IMR-90 (cell line): ENCODE measurements around the gene KCMF1. TPM values are rescaled to one million over a fixed set of nuclear protein-coding genes. Genes with fewer than 3 reads are reported as not detected.
A peak's percentile ranks its signal among the peaks of the same experiment; 100 is the strongest.

Source experiments
- ATAC-seq: fragments of 200-7000 bp; cut with Tn5 transposase; 2 replicates; pipeline ENCODE4 v1.9.1; 2020; ENCODE audit warnings: low read depth, mild to moderate bottlenecking, moderate library complexity
- BruUV-seq: library from RNA; stranded (reverse); fragments of 400-500 nt; replicated peaks from 2 replicates; lab custom pipeline; 2021; lab: Mats Ljungman, UMichigan
- CTCF ChIA-PET: fragments of 300-600 bp; formaldehyde crosslinking; extraction: SDS; loops from one replicate; lab custom pipeline; 2021; ENCODE audit warnings: antibody characterized with exemption; lab: Yijun Ruan, JAX
- POLR2A ChIA-PET: fragments of 300-600 bp; sonication (Branson Sonifier 250); formaldehyde crosslinking; loops from one replicate; lab custom pipeline; 2022; ENCODE audit warnings: antibody characterized with exemption; ENCODE audit not compliant: unreplicated experiment; lab: Charles Lee
- DNase-seq: peaks from one replicate; pipeline ENCODE4 v3.0.0; 2013
- H2AFZ ChIP-seq: replicated peaks from 2 replicates; pipeline ENCODE3; 2013; ENCODE audit warnings: low read length, mild to moderate bottlenecking; ENCODE audit not compliant: poor library complexity
- H2AK5ac ChIP-seq: 2 replicates; pipeline ENCODE4 v1.6.1; 2013; ENCODE audit warnings: low read depth, low read length, inconsistent platforms
- H2AK9ac ChIP-seq: replicated peaks from 2 replicates; pipeline ENCODE3; 2013; ENCODE audit warnings: mild to moderate bottlenecking, low read depth, low read length, moderate library complexity; ENCODE audit not compliant: poor library complexity
- H2BK120ac ChIP-seq: 2 replicates; pipeline ENCODE4 v1.6.1; 2013; ENCODE audit warnings: low read depth, low read length, inconsistent platforms
- H2BK15ac ChIP-seq: 3 replicates; pipeline ENCODE4 v1.6.1; 2013; ENCODE audit warnings: low read depth, low read length, inconsistent platforms
- H2BK20ac ChIP-seq: 2 replicates; pipeline ENCODE4 v1.6.1; 2013; ENCODE audit warnings: low read depth, mild to moderate bottlenecking, inconsistent platforms, low read length, moderate library complexity
- H2BK5ac ChIP-seq: 2 replicates; pipeline ENCODE4 v1.6.1; 2013; ENCODE audit warnings: mild to moderate bottlenecking, low read depth, low read length, inconsistent platforms; ENCODE audit not compliant: poor library complexity, severe bottlenecking
- H3K14ac ChIP-seq: replicated peaks from 2 replicates; pipeline ENCODE4 v1.6.1; 2013; ENCODE audit warnings: low read depth, low read length, inconsistent platforms
- H3K18ac ChIP-seq: 2 replicates; pipeline ENCODE4 v1.6.1; 2013; ENCODE audit warnings: low read depth, low read length, control low read depth
- H3K23ac ChIP-seq: 2 replicates; pipeline ENCODE4 v1.6.1; 2013; ENCODE audit warnings: low read depth, low read length, inconsistent platforms
- H3K27ac ChIP-seq: 2 replicates; pipeline ENCODE4 v1.5.1; 2013; ENCODE audit warnings: mild to moderate bottlenecking, control low read depth, low read length; ENCODE audit not compliant: insufficient read depth
- H3K27me3 ChIP-seq: 2 replicates; pipeline ENCODE4 v1.6.1; 2013; ENCODE audit warnings: low read length; ENCODE audit not compliant: control insufficient read depth, insufficient read depth
- H3K36me3 ChIP-seq: 2 replicates; pipeline ENCODE4 v1.6.1; 2013; ENCODE audit warnings: low read length, mixed read lengths; ENCODE audit not compliant: control insufficient read depth, insufficient read depth
- H3K4ac ChIP-seq: 2 replicates; pipeline ENCODE4 v1.6.1; 2013; ENCODE audit warnings: low read depth, low read length, inconsistent platforms
- H3K4me1 ChIP-seq: 2 replicates; pipeline ENCODE4 v1.6.1; 2013; ENCODE audit warnings: low read length, mixed read lengths; ENCODE audit not compliant: control insufficient read depth, insufficient read depth
- H3K4me2 ChIP-seq: 2 replicates; pipeline ENCODE4 v1.6.1; 2013; ENCODE audit warnings: low read depth, mild to moderate bottlenecking, control low read depth, low read length, moderate library complexity
- H3K4me3 ChIP-seq: 2 replicates; pipeline ENCODE4 v1.5.1; 2013; ENCODE audit warnings: low read depth, mild to moderate bottlenecking, control low read depth, low read length, moderate library complexity; ENCODE audit not compliant: insufficient read depth
- H3K56ac ChIP-seq: 2 replicates; pipeline ENCODE4 v1.6.1; 2013; ENCODE audit warnings: low read length, inconsistent platforms; ENCODE audit not compliant: insufficient read depth; ENCODE audit errors: extremely low read depth
- H3K79me1 ChIP-seq, 2 experiments: 2 replicates each; pipeline ENCODE4 v1.6.1; 2013; ENCODE audit warnings: low read length in 2 of 2, inconsistent platforms in 1 of 2, low read depth in 1 of 2
- H3K9ac ChIP-seq: 2 replicates; pipeline ENCODE4 v1.6.1; 2013; ENCODE audit warnings: low read depth, low read length, control low read depth
- H3K9me1 ChIP-seq: 2 replicates; pipeline ENCODE4 v1.6.1; 2013; ENCODE audit warnings: low read length, inconsistent platforms; ENCODE audit not compliant: insufficient read depth
- H3K9me3 ChIP-seq: 2 replicates; pipeline ENCODE4 v1.6.1; 2013; ENCODE audit warnings: low read length; ENCODE audit not compliant: control insufficient read depth, insufficient read depth
- H4K20me1 ChIP-seq: 2 replicates; pipeline ENCODE4 v1.6.1; 2013; ENCODE audit warnings: low read length, inconsistent platforms; ENCODE audit not compliant: insufficient read depth
- H4K5ac ChIP-seq: 2 replicates; pipeline ENCODE4 v1.6.1; 2013; ENCODE audit warnings: mild to moderate bottlenecking, low read depth, low read length, control low read depth
- H4K8ac ChIP-seq, 2 experiments: 2 replicates each; pipeline ENCODE4 v1.6.1; 2013; ENCODE audit warnings: low read depth in 2 of 2, low read length in 2 of 2, control low read depth in 1 of 2, inconsistent platforms in 1 of 2
- H4K91ac ChIP-seq: 2 replicates; pipeline ENCODE4 v1.6.1; 2013; ENCODE audit warnings: low read depth, low read length, inconsistent platforms; ENCODE audit not compliant: insufficient read depth
- CEBPB ChIP-seq: IDR thresholded peaks from 2 replicates; pipeline ENCODE4 v1.6.1; 2012; ENCODE audit warnings: low read depth, low read length, improper control_type of control experiment
- ELK1 ChIP-seq: fragments of 150-350 bp; IDR thresholded peaks from 2 replicates; pipeline ENCODE4 v1.6.1; 2016; ENCODE audit warnings: low read depth, mild to moderate bottlenecking, low read length, moderate library complexity, borderline replicate concordance
- FOS ChIP-seq: fragments of 150-350 bp; IDR thresholded peaks from 2 replicates; pipeline ENCODE4 v1.6.1; 2016; ENCODE audit warnings: low read depth, low read length
- RAD21 ChIP-seq: IDR thresholded peaks from 2 replicates; pipeline ENCODE4 v1.6.1; 2012; ENCODE audit warnings: low read length, improper control_type of control experiment
- WGBS, 2 experiments: methylation state at CpG; one replicate each; pipeline versions ENCODE4 v1.1.5 to v1.1.7; 2013; ENCODE audit warnings: missing lambda C conversion rate in 2 of 2; ENCODE audit not compliant: insufficient read length in 1 of 2; ENCODE audit errors: extremely low coverage in 2 of 2; 5-methylcytosine and 5-hydroxymethylcytosine counted together
- dilution Hi-C: fragments of 300-500 bp; cut with HindIII; formaldehyde crosslinking; loops from one replicate; pipeline ENCODE4 v1.14.3; 2018; ENCODE audit warnings: low sequenced_read_pairs; ENCODE audit not compliant: unreplicated experiment
- in situ Hi-C: fragments of 300-500 bp; cut with MboI; formaldehyde crosslinking; loops from 3 replicates; pipeline ENCODE4 v1.14.3; 2019; ENCODE audit warnings: low sequenced_read_pairs, inconsistent platforms, mixed read lengths
- intact Hi-C: fragments of 100-400 bp; cut with micrococcal nuclease; formaldehyde crosslinking; loops from 2 replicates; pipeline ENCODE4 v1.10.0; 2022
- microRNA-seq, 2 experiments: library from miRNA; stranded (forward) in 1 of 2; unstranded in 1 of 2; fragments of 10-50 nt in 1 of 2; fragments of <30 nt in 1 of 2; gene quantifications in 1 of 2; microRNA quantifications in 1 of 2; one replicate each; pipeline versions ENCODE3 to v1.1.0; 2013 to 2020; ENCODE audit not compliant: insufficient read depth in 1 of 2, insufficient read length in 1 of 2, unreplicated experiment in 1 of 2
- polyA plus RNA-seq, 3 experiments: library from polyadenylated mRNA; depleted of rRNA; stranded (reverse); fragments of >200 nt; gene quantifications; 2 replicates each; pipeline ENCODE4 v1.2.3, GENCODE V29; 2012; ENCODE audit warnings: low replicate concordance in 1 of 3
- small RNA-seq, 5 experiments: library from RNA; depleted of rRNA; stranded (forward); fragments of <200 nt; gene quantifications; one replicate each; pipeline ENCODE3, GENCODE V24; 2012
- total RNA-seq: library from RNA; depleted of rRNA; stranded (reverse); fragments of >200 nt; gene quantifications from 2 replicates; pipeline ENCODE4 v1.2.3, GENCODE V29; 2012; rRNA removed

Gene KCMF1
- total and polyA plus RNA-seq, 2 of the 4 experiments (the other 2 are of a cell fraction) = 49.9 to 108 TPM

GRCh38 chr2:85106489-85107180, 135.7 kb downstream of the KCMF1 start:
- in situ Hi-C loops = no loop called here
- Histone ChIP-seq H3K14ac (no peak overlapping the region), H4K91ac (no peak overlapping the region), H3K4me1 (no peaks in the 10 kb centered on the region), H3K18ac (no peak overlapping the region), H2BK15ac (no peak overlapping the region), H4K8ac (no peak overlapping the region), H2AK9ac (no peak overlapping the region), H3K79me1 (no peaks in the 10 kb centered on the region), H3K9me3 (no peaks in the 10 kb centered on the region), H3K23ac (no peak overlapping the region), H3K9ac (no peak overlapping the region), H3K36me3 (no peaks in the 10 kb centered on the region), H4K20me1 (no peaks in the 10 kb centered on the region), H3K4ac (no peak overlapping the region), H3K27me3 (no peaks in the 10 kb centered on the region), H2AK5ac (no peak overlapping the region), H2BK20ac (no peak overlapping the region), H3K4me2 (no peak overlapping the region), H2BK120ac (no peak overlapping the region), H3K4me3 (no peak overlapping the region), H3K56ac (no peak overlapping the region), H2BK5ac (no peak overlapping the region), H4K5ac (no peak overlapping the region), H2AFZ (no peak overlapping the region), H3K9me1 (no peaks in the 10 kb centered on the region), H3K27ac (no peak overlapping the region)
- ATAC-seq = peak; percentile 81
- ChIA-PET POLR2A (no interaction called here), CTCF (interaction anchor here (0.6 kb wide), 1 partner anchor 146 kb away, joined by 4 read pairs; no protein-coding TSS in a partner anchor)
- WGBS, 2 experiments = no CpG with 5 or more reads among the region's 8 CpGs
- dilution Hi-C loops = no loop called here
- peak; percentile 87 for DNase-seq
- no TSS peak for BruUV-seq
- intact Hi-C loops = no loop called here
- TF ChIP-seq ELK1 = no peak
- no peak for TF ChIP-seq RAD21
- TF ChIP-seq CEBPB = peak; percentile 76
- no peak for TF ChIP-seq FOS

Small RNA genes within 50 kb of the gene (microRNA-seq; reads per million reads assigned to microRNA genes)
- gene AC078974.1 (ENCODE audit: insufficient read depth, insufficient read length) = not detected

Small RNA genes within 50 kb of the gene (small RNA-seq; reads per million reads assigned to genes)
- 0 reads per million in 5 experiments for gene AC078974.1

Other genes starting within 250 kb of the KCMF1 start
- 19.7 and 20.3 TPM in 2 replicates for gene TRABD2A, start 90.1 kb upstream of the KCMF1 start, total RNA-seq
- 15.3 and 17.6 TPM in 2 replicates for gene TRABD2A, start 90.1 kb upstream of the KCMF1 start, polyA plus RNA-seq (2012; rRNA removed)
- 842 and 3,620 TPM in 2 replicates for gene TMSB10, start 65.5 kb upstream of the KCMF1 start, total RNA-seq
- gene TMSB10, start 65.5 kb upstream of the KCMF1 start, polyA plus RNA-seq (2012; rRNA removed) = 5,527 and 7,531 TPM in 2 replicates
- 0.72 and 1.1 TPM in 2 replicates for gene TCF7L1, start 162.2 kb downstream of the KCMF1 start, total RNA-seq
- 9.5 and 11.1 TPM in 2 replicates for gene TCF7L1, start 162.2 kb downstream of the KCMF1 start, polyA plus RNA-seq (2012; rRNA removed)